ENCODE measurements around the gene FAXC.

- TF ChIP-seq POLR2A (IDR thresholded peaks at IDR 0.05) (no peak), EP300 (IDR thresholded peaks at IDR 0.05) (no peak)
- TF ChIP-seq, protein P1, sequence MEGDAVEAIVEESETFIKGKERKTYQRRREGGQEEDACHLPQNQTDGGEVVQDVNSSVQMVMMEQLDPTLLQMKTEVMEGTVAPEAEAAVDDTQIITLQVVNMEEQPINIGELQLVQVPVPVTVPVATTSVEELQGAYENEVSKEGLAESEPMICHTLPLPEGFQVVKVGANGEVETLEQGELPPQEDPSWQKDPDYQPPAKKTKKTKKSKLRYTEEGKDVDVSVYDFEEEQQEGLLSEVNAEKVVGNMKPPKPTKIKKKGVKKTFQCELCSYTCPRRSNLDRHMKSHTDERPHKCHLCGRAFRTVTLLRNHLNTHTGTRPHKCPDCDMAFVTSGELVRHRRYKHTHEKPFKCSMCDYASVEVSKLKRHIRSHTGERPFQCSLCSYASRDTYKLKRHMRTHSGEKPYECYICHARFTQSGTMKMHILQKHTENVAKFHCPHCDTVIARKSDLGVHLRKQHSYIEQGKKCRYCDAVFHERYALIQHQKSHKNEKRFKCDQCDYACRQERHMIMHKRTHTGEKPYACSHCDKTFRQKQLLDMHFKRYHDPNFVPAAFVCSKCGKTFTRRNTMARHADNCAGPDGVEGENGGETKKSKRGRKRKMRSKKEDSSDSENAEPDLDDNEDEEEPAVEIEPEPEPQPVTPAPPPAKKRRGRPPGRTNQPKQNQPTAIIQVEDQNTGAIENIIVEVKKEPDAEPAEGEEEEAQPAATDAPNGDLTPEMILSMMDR (IDR thresholded peaks at IDR 0.05) = no peak
Observed at GRCh38 chr6:99346595-99346994, 2.9 kb downstream of the FAXC start.

Data from ovary (tissue), 3 donors.